Transverse colon (tissue), 4 donors: ENCODE results near the gene ICE2. TPM values are rescaled to one million over a fixed set of nuclear protein-coding genes. Genes with fewer than 3 reads are reported as not detected.

Experiments
- DNase-seq: peaks from one replicate; pipeline ENCODE4 v3.0.0-alpha.2; 2019
- H3K27ac ChIP-seq, 4 donors: fragments of 200-600 bp; sonication (generic); 2 replicates each; pipeline ENCODE4 v1.5.1; 2016 to 2018; ENCODE audit warnings: inconsistent platforms in 4 of 4
- H3K27me3 ChIP-seq: fragments of 200-600 bp; sonication (generic); 2 replicates; pipeline ENCODE4 v1.5.1; 2017; ENCODE audit warnings: inconsistent platforms
- H3K36me3 ChIP-seq, 4 donors: fragments of 200-600 bp; sonication (generic); 2 replicates each; pipeline ENCODE4 v1.5.1; 2017 to 2019; ENCODE audit warnings: inconsistent platforms in 4 of 4
- H3K4me1 ChIP-seq, 4 donors: fragments of 200-600 bp; sonication (generic); 2 replicates each; pipeline ENCODE4 v1.5.1; 2017 to 2020; ENCODE audit warnings: inconsistent platforms in 4 of 4
- H3K4me3 ChIP-seq, 4 donors: fragments of 200-600 bp; sonication (generic); 1 replicate in 1 of 4; 2 replicates in 3 of 4; pipeline versions ENCODE4 v1.5.1 to v1.6.1; 2017 to 2019; ENCODE audit warnings: inconsistent platforms in 4 of 4
- H3K9me3 ChIP-seq, 2 donors: fragments of 200-600 bp; sonication (generic); 2 replicates each; pipeline ENCODE4 v1.5.1; 2017 to 2019; ENCODE audit warnings: inconsistent platforms in 2 of 2
- CTCF ChIP-seq, 5 experiments: fragments of 200-600 bp in 3 of 5; fragments of 450-650 bp in 2 of 5; sonication (generic) in 3 of 5; IDR thresholded peaks; 1 replicate in 2 of 5; 2 replicates in 3 of 5; pipeline ENCODE4 v1.5.1; 2016 to 2017; ENCODE audit warnings: antibody characterized with exemption in 5 of 5, inconsistent platforms in 3 of 5, mild to moderate bottlenecking in 2 of 5, moderate library complexity in 1 of 5
- EP300 ChIP-seq: sonication (generic); formaldehyde crosslinking; IDR thresholded peaks from one replicate; pipeline ENCODE4 v1.6.1; 2017; ENCODE audit warnings: antibody characterized with exemption, low read depth
- POLR2A ChIP-seq: fragments of 450-650 bp; IDR thresholded peaks from one replicate; pipeline ENCODE4 v1.6.1; 2016; ENCODE audit warnings: antibody characterized with exemption, mild to moderate bottlenecking, moderate library complexity
- POLR2AphosphoS5 ChIP-seq, 3 donors: sonication (generic); formaldehyde crosslinking; IDR thresholded peaks; one replicate each; pipeline ENCODE4 v1.6.1; 2016; ENCODE audit warnings: antibody characterized with exemption in 3 of 3
- WGBS, 2 donors: methylation state at CpG; one replicate each; pipeline ENCODE4 v1.1.5; 2018; ENCODE audit warnings: low coverage in 1 of 2; 5-methylcytosine and 5-hydroxymethylcytosine counted together
- in situ Hi-C, 4 donors: fragments of 200-750 bp; cut with MboI; loops; one replicate each; pipeline versions ENCODE4 v1.15.0 to v1.15.1; 2017; ENCODE audit warnings: low sequenced_read_pairs in 3 of 4, low pct_ligation_motif_present in 1 of 4, low pct_unique_long_range_greater_than_20kb in 1 of 4
- intact Hi-C: fragments of 100-400 bp; cut with DNase I; formaldehyde crosslinking; loops from one replicate; pipeline ENCODE4 v1.15.1; 2023; ENCODE audit warnings: low total_unique reads
- total RNA-seq, 4 donors: library from RNA; depleted of rRNA; stranded (reverse); fragments of >200 nt; gene quantifications; one replicate each; pipeline ENCODE4 v1.1.0, GENCODE V29; 2016

Gene ICE2
- total RNA-seq, 4 donors from 2014 or later: 14.6 to 83.4 (median 26.5) TPM

GRCh38 chr15:60518511-60518910, 39.6 kb upstream of the ICE2 start:
- H3K4me1 ChIP-seq: peaks cover 0 to 8% (median 0%) of the 10 kb centered on the region in 4 donors
- TF ChIP-seq EP300 (no peak), POLR2A (no peak), CTCF (IDR thresholded peaks at IDR 0.05) (no peak), POLR2AphosphoS5 (IDR thresholded peaks at IDR 0.05) (no peak)
- H3K4me3 ChIP-seq: no peak overlapping the region
- intact Hi-C loops: no loop called here
- in situ Hi-C loops: loop anchor here in 1 of 4 donors (25.0 kb wide), 1 partner anchor 1319 kb away; no protein-coding TSS in a partner anchor
- no peak for DNase-seq
- no peaks in the 10 kb centered on the region for H3K27me3 ChIP-seq
- H3K36me3 ChIP-seq: no peaks in the 10 kb centered on the region
- no peaks in the 10 kb centered on the region for H3K9me3 ChIP-seq
- 88 to 89% methylated on average over 7 to 8 of the region's 8 CpGs for WGBS, 2 donors
- no peak overlapping the region for H3K27ac ChIP-seq

GRCh38 chr15:60514261-60514881, 35.4 kb upstream of the ICE2 start:
- TF ChIP-seq CTCF (IDR thresholded peaks at IDR 0.05) (no peak), EP300 (no peak), POLR2AphosphoS5 (IDR thresholded peaks at IDR 0.05) (no peak)
- DNase-seq: no peak
- no peaks in the 10 kb centered on the region for H3K27me3 ChIP-seq
- intact Hi-C loops (no loop called here), in situ Hi-C loops (loop anchor here in 1 of 4 donors (25.0 kb wide), 1 partner anchor 1323 kb away; no protein-coding TSS in a partner anchor)
- H3K4me1 ChIP-seq: peaks cover 0 to 3% (median 0%) of the 10 kb centered on the region in 4 donors
- H3K36me3 ChIP-seq: no peaks in the 10 kb centered on the region
- 93 to 95% methylated on average over 6 to 12 of the region's 12 CpGs for WGBS, 2 donors
- H3K4me3 ChIP-seq: no peak overlapping the region
- H3K27ac ChIP-seq: no peak overlapping the region
- no peaks in the 10 kb centered on the region for H3K9me3 ChIP-seq

GRCh38 chr15:60513676-60514075, 34.7 kb upstream of the ICE2 start:
- Histone ChIP-seq H3K27ac (no peak overlapping the region), H3K27me3 (no peaks in the 10 kb centered on the region), H3K4me3 (no peak overlapping the region), H3K4me1 (peaks cover 0 to 3% (median 0%) of the 10 kb centered on the region in 4 donors), H3K9me3 (no peaks in the 10 kb centered on the region), H3K36me3 (no peaks in the 10 kb centered on the region)
- WGBS, 2 donors: 90 to 94% methylated on average over 5 to 7 of the region's 7 CpGs
- intact Hi-C loops: no loop called here
- no peak for TF ChIP-seq POLR2AphosphoS5 (IDR thresholded peaks at IDR 0.05)
- no peak for TF ChIP-seq POLR2A
- TF ChIP-seq EP300: no peak
- no peak for TF ChIP-seq CTCF (IDR thresholded peaks at IDR 0.05)
- in situ Hi-C loops: loop anchor here in 1 of 4 donors (25.0 kb wide), 1 partner anchor 1324 kb away; no protein-coding TSS in a partner anchor
- no peak for DNase-seq

- no peak for DNase-seq
- Histone ChIP-seq H3K36me3 (no peaks in the 10 kb centered on the region), H3K9me3 (no peaks in the 10 kb centered on the region), H3K27me3 (no peaks in the 10 kb centered on the region), H3K4me3 (no peak overlapping the region), H3K27ac (no peak overlapping the region), H3K4me1 (peaks cover 0 to 5% (median 3%) of the 10 kb centered on the region in 4 donors)
- in situ Hi-C loops (loop anchor here in 1 of 4 donors (25.0 kb wide), 1 partner anchor 1324 kb away; no protein-coding TSS in a partner anchor), intact Hi-C loops (no loop called here)
- WGBS, 2 donors: 74% methylated on average over 4 of the region's 4 CpGs; no CpG with 5 or more reads in 1 of the 2 donors
- TF ChIP-seq POLR2AphosphoS5 (IDR thresholded peaks at IDR 0.05) (no peak), POLR2A (no peak), EP300 (no peak), CTCF (IDR thresholded peaks at IDR 0.05) (no peak)
Observed at GRCh38 chr15:60512937-60513336, 34.0 kb upstream of the ICE2 start.
